GM12874 (cell line): ENCODE data around the gene CPPED1.

Source experiments
- CTCF ChIP-seq: IDR thresholded peaks from 2 replicates; pipeline ENCODE4 v1.5.1; 2011; ENCODE audit warnings: low read depth, mild to moderate bottlenecking, control low read depth, low read length, moderate library complexity; ENCODE audit not compliant: insufficient read depth

Gene CPPED1

GRCh38 chr16:12609937-12610699 lies 193.6 kb downstream of the CPPED1 start:
- TF ChIP-seq CTCF: no peak
